Kidney capillary endothelial cell (primary cell): ENCODE measurements around the gene PTPRN.

Experiments
- DNase-seq: peaks from one replicate; pipeline ENCODE4 v3.0.0-alpha.2; 2018; ENCODE audit warnings: low spot score

The PTPRN gene

DNA sequence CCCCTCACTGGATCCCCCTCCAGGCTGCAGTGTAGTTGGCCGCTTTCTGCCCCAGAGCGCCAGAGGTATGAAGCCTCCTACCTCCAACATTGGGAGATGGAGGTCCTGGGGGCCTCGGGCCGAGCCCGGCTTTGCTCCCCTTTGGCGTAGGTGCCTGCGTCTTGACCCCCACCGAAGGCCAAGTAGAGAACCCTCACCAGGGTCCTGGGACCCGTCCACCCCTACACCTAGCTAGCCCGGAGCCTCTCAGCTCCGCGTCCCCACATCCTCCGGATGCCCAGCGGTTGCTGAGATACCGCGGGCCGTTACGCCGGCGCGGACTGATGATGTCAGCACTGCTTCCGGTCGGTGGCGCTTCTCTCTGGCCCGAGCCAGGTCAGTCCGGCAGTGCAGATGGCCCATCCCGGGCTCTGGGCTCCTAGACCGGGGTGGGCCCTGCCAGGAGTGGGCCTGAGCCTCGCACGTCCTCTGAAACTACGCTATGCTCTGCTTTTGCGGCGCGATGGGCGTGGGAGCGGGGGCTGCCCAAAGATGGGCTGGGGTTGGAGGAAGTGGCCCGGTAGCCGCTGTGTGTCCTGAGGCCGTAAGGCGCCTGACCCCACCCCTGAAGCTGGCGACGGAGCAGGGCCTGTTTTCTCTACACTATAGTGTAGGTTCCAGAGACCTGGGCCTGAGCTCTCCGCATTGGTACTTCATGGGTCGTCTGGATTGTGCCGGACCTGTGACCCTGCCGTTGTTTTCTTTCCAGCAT lies 63.9 kb downstream of the PTPRN start, which contains the start of the genes GLB1L and STK16:
Gene GLB1L (minus strand): TSS at position 297 of the 751 bp plus-strand sequence. CDS start 1,871 bp downstream, outside the sequence.
Gene STK16 (plus strand): TSS at position 332 of the 751 bp plus-strand sequence. CDS start 521 bp downstream, outside the sequence.
- DNase-seq = peak; percentile 84

DNA sequence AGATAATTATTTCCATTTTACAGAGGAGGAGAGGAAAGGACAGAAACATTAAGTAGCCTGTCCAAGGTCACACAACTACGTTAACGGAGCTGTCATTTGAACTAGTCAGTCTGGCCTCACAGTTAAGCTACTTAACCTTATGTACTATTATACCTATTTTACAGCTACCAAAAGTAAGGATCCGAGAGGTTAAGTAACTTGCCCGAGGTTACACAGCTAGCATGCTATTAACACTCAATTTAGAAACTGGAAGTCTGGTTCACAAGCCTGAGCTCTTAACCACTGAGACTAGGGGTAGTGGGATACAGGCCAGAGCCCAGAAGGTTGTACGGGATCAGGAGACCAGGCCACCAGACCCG lies 64.4 kb downstream of the PTPRN start:
- DNase-seq = no peak

DNA sequence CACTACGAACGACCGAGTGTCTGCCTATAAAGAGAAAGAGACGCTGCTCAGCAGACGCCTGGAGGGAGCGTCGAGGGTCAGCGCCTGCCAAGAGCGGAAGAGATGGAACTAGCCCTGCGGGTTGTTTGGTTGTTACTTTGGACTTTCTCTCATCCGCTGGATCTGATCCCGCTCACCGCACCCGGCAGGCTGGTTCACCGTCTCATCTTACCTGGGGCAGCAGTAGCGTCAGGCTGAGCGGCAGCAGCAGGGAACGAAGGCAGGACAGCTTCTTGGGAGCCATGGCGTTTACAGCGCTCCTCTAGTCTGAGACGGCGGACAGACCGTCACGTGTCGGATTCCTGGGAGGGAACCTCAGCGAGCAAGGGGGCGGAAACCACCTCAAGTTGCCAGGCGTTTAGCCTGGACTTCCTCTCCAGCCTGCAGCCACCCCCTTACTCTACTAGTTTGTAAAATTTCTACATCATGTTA lies 65.9 kb downstream of the PTPRN start:
- DNase-seq = no peak
